ENCODE measurements around the gene LYST.

GRCh38 chr1:235739124-235739523 is 127.6 kb downstream of the LYST start:
- TF ChIP-seq CTCF (IDR thresholded peaks at IDR 0.05) = no peak
- peak; percentile 71 for TF ChIP-seq POLR2AphosphoS5 (IDR thresholded peaks at IDR 0.05)

All from prostate gland (tissue), 2 donors.